ENCODE results near the gene MIX23. TPM values are rescaled to one million over a fixed set of nuclear protein-coding genes. Genes with fewer than 3 reads are reported as not detected.

MIX23 gene
- total RNA-seq, 4 donors from 2014 or later, result 6.4 to 21.6 (median 12.7) TPM

DNA sequence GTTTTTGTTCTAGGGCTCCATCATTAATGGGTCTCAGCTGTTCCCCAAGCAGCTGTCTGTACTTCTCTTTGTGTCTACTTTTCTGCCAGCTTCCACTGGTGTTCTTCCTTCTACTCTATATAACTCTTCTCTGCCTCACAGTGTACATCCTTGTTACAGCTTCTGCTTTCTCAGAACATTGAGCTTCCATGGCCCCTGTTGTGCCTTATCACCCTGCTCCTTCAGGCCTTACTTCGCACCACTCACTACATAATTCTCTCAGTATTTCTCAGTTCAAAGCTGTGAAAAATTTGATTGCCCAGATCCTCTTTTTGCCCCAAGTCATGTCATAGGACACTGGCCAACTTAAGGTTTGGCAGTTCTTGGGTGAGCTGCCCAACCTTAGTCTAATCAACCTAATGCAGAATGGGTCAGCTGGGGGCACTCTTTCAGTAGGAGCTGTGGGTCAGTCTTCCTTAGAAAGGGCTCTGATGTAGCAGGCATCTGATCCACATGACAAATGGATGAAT lies 29.1 kb downstream of the MIX23 start:
- Histone ChIP-seq H3K4me1 (no peaks in the 10 kb centered on the region), H3K36me3 (peaks cover 0 to 17% (median 8%) of the 10 kb centered on the region in 4 donors), H3K27ac (replicated peaks in 1 of 4) (no peak overlapping the region), H3K4me3 (no peak overlapping the region), H3K9me3 (no peaks in the 10 kb centered on the region), H3K27me3 (no peaks in the 10 kb centered on the region)
- no peak for DNase-seq (ENCODE audit: extremely low spot score)
- intact Hi-C loops (cut with DNase I), result no loop called here
- TF ChIP-seq, protein P1, sequence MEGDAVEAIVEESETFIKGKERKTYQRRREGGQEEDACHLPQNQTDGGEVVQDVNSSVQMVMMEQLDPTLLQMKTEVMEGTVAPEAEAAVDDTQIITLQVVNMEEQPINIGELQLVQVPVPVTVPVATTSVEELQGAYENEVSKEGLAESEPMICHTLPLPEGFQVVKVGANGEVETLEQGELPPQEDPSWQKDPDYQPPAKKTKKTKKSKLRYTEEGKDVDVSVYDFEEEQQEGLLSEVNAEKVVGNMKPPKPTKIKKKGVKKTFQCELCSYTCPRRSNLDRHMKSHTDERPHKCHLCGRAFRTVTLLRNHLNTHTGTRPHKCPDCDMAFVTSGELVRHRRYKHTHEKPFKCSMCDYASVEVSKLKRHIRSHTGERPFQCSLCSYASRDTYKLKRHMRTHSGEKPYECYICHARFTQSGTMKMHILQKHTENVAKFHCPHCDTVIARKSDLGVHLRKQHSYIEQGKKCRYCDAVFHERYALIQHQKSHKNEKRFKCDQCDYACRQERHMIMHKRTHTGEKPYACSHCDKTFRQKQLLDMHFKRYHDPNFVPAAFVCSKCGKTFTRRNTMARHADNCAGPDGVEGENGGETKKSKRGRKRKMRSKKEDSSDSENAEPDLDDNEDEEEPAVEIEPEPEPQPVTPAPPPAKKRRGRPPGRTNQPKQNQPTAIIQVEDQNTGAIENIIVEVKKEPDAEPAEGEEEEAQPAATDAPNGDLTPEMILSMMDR (IDR thresholded peaks at IDR 0.05), result no peak
- TF ChIP-seq EP300 (IDR thresholded peaks at IDR 0.05), result no peak
- TF ChIP-seq POLR2AphosphoS5 (IDR thresholded peaks at IDR 0.05), result no peak
- TF ChIP-seq POLR2A (IDR thresholded peaks at IDR 0.05; ENCODE audit: low read depth), result no peak
- 93% methylated on average over 1 of the region's 1 CpG for WGBS

DNA sequence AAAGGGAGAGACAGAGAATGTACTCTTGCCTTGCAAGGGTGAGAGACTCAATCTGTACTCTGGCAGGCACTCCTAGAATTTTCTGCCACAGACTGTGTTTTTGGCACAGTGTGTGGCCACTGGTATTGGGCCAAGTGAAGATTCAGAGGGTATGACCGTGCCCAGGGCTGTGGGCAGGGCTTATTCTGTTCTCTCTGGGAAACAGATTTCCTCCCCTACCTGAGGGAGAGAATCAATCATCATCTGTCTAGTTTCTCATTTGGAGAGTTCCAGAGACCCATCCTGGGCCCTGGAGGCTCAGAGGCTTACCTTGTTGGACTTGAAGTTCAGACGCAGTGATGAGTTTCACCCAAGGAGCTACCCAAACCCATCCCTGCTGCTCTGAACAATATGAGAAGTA lies 29.8 kb downstream of the MIX23 start:
- no peaks in the 10 kb centered on the region for H3K27me3 ChIP-seq
- H3K4me3 ChIP-seq, result no peak overlapping the region
- no peak for DNase-seq (ENCODE audit: extremely low spot score)
- WGBS, result 32% methylated on average over 2 of the region's 2 CpGs
- TF ChIP-seq POLR2AphosphoS5 (IDR thresholded peaks at IDR 0.05), result no peak
- no peak for TF ChIP-seq EP300 (IDR thresholded peaks at IDR 0.05)
- TF ChIP-seq POLR2A (IDR thresholded peaks at IDR 0.05; ENCODE audit: low read depth), result no peak
- TF ChIP-seq, protein P1 (IDR thresholded peaks at IDR 0.05), result no peak
- intact Hi-C loops (cut with DNase I), result no loop called here
- peaks cover 0 to 10% (median 5%) of the 10 kb centered on the region in 4 donors for H3K36me3 ChIP-seq
- H3K9me3 ChIP-seq, result no peaks in the 10 kb centered on the region
- H3K27ac ChIP-seq (replicated peaks in 1 of 4), result no peak overlapping the region
- no peaks in the 10 kb centered on the region for H3K4me1 ChIP-seq

DNA sequence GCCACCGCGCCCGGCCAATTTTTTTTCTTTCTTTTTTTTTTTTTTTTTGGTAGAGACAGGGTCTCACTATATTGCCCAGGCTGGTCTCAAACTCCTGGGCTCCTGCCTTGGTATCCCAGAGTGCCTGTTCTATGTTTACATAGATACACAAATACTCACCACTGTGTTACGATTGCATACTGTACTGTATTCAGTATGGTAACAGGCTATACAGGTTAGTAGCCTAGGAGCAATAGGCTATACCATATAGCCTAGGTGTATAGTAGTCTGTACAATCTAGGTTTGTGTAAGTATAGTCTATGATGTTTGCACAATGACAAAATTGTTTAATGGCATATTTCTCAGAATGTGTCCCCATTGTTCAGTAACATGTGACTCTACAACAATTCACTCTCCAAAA lies 31.4 kb downstream of the MIX23 start:
- Histone ChIP-seq H3K27me3 (no peaks in the 10 kb centered on the region), H3K9me3 (no peaks in the 10 kb centered on the region), H3K4me3 (no peak overlapping the region), H3K36me3 (no peaks in the 10 kb centered on the region), H3K4me1 (no peaks in the 10 kb centered on the region), H3K27ac (replicated peaks in 1 of 4) (no peak overlapping the region)
- DNase-seq (ENCODE audit: extremely low spot score), result no peak
- WGBS, result 94% methylated on average over 4 of the region's 4 CpGs
- no peak for TF ChIP-seq POLR2AphosphoS5 (IDR thresholded peaks at IDR 0.05)
- TF ChIP-seq POLR2A (IDR thresholded peaks at IDR 0.05; ENCODE audit: low read depth), result no peak
- no peak for TF ChIP-seq EP300 (IDR thresholded peaks at IDR 0.05)
- TF ChIP-seq, protein P1 (IDR thresholded peaks at IDR 0.05), result no peak
- intact Hi-C loops (cut with DNase I), result no loop called here

DNA sequence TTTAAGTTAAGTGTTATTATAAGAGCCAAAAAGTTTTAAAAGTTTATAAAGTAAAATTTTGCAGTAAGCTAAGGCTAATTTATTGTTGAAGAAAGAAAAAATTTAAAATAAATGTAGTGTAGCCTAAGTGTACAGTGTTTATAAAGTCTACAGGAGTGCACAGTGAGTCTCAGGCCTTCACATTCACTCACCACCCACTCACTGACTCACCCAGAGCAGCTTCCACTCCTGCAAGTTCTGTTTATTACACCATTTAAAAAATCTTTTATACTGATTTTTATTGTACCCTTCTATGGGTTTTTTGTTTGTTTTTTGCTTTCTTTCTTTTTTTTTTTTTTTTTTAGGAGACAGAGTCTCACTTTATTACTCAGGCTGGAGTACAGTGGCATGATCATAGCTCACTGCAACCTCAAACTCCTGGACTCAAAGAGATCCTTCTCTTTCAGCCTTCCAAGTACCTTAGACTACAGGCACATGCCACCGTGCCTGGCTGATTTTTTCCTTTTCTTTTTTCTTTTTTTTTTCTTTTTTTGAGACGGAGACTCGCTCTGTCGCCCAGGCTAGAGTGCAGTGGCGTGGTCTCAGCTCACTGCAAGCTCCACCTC lies 32.1 kb downstream of the MIX23 start:
- TF ChIP-seq POLR2AphosphoS5 (IDR thresholded peaks at IDR 0.05) (no peak), POLR2A (IDR thresholded peaks at IDR 0.05; ENCODE audit: low read depth) (no peak), EP300 (IDR thresholded peaks at IDR 0.05) (no peak)
- TF ChIP-seq, protein P1 (IDR thresholded peaks at IDR 0.05), result no peak
- Histone ChIP-seq H3K36me3 (no peaks in the 10 kb centered on the region), H3K9me3 (no peaks in the 10 kb centered on the region), H3K27ac (replicated peaks in 1 of 4) (no peak overlapping the region), H3K27me3 (no peaks in the 10 kb centered on the region), H3K4me1 (no peaks in the 10 kb centered on the region), H3K4me3 (no peak overlapping the region)
- DNase-seq (ENCODE audit: extremely low spot score), result peak; percentile 5
- intact Hi-C loops (cut with DNase I), result no loop called here
- 80% methylated on average over 5 of the region's 5 CpGs for WGBS

DNA sequence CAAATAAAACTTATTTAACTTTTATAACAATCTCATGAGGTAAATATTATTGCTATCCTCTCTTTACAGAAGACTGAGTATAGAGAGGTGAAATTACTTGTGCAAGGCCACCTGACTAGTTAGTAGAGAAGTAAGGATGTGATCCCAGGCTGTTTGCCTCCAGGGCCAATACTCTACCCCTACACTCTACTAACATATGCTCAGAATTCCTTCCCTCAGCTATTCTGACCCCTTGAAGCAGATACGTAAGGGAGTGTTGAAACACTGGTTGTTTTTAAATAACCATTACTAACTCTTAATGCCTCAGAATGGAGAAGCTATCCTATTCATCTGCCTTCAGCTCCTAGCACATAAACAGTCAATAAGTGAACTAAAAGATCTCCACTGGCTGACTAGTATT lies 33.9 kb downstream of the MIX23 start:
- intact Hi-C loops (cut with DNase I), result no loop called here
- TF ChIP-seq EP300 (IDR thresholded peaks at IDR 0.05) (no peak), POLR2A (IDR thresholded peaks at IDR 0.05; ENCODE audit: low read depth) (no peak), POLR2AphosphoS5 (IDR thresholded peaks at IDR 0.05) (no peak)
- TF ChIP-seq, protein P1 (IDR thresholded peaks at IDR 0.05), result no peak
- peak; percentile 4 for DNase-seq (ENCODE audit: extremely low spot score)
- H3K27me3 ChIP-seq, result no peaks in the 10 kb centered on the region
- H3K36me3 ChIP-seq, result no peaks in the 10 kb centered on the region
- H3K4me3 ChIP-seq, result no peak overlapping the region
- no peak overlapping the region for H3K27ac ChIP-seq (replicated peaks in 1 of 4)
- H3K9me3 ChIP-seq, result peaks cover 0 to 3% (median 0%) of the 10 kb centered on the region in 4 donors
- 56% methylated on average over 1 of the region's 1 CpG for WGBS
- H3K4me1 ChIP-seq, result no peaks in the 10 kb centered on the region

Data from esophagus muscularis mucosa (tissue), 4 donors.